Suprapubic skin (tissue), 4 donors: Measurements from ENCODE around the gene RUFY3.

ENCODE experiments used
- CTCF ChIP-seq, 2 donors: fragments of 200-600 bp in 1 of 2; fragments of 450-650 bp in 1 of 2; sonication (generic) in 1 of 2; IDR thresholded peaks; one replicate each; pipeline ENCODE4 v1.5.1; 2016 to 2019; ENCODE audit warnings: antibody characterized with exemption in 2 of 2, mild to moderate bottlenecking in 1 of 2, moderate library complexity in 1 of 2
- EP300 ChIP-seq: sonication (generic); formaldehyde crosslinking; IDR thresholded peaks from one replicate; pipeline ENCODE4 v1.6.1; 2017; ENCODE audit warnings: antibody characterized with exemption
- POLR2A ChIP-seq, 2 donors: fragments of 450-650 bp; IDR thresholded peaks; one replicate each; pipeline ENCODE4 v1.6.1; 2017; ENCODE audit warnings: antibody characterized with exemption in 2 of 2, mild to moderate bottlenecking in 2 of 2, moderate library complexity in 2 of 2
- POLR2AphosphoS5 ChIP-seq, 3 donors: sonication (generic); formaldehyde crosslinking; IDR thresholded peaks; one replicate each; pipeline ENCODE4 v1.6.1; 2017; ENCODE audit warnings: antibody characterized with exemption in 3 of 3

- TF ChIP-seq CTCF (IDR thresholded peaks at IDR 0.05), result no peak
- TF ChIP-seq POLR2AphosphoS5 (IDR thresholded peaks at IDR 0.05), result no peak
- no peak for TF ChIP-seq POLR2A (IDR thresholded peaks at IDR 0.05)
- no peak for TF ChIP-seq EP300
Observed at GRCh38 chr4:70706044-70706461, 15.7 kb upstream of the RUFY3 start.
